Gastroesophageal sphincter (tissue), 4 donors: ENCODE data around the gene MEGF11. TPM values are rescaled to one million over a fixed set of nuclear protein-coding genes. Genes with fewer than 3 reads are reported as not detected.
A peak's percentile ranks its signal among the peaks of the same experiment; 100 is the strongest.

ENCODE experiments used
- ATAC-seq: fragments of 150-250 bp; one replicate; pipeline ENCODE4 v1.9.1; 2016; ENCODE audit warnings: mild to moderate bottlenecking, moderate library complexity
- H3K27ac ChIP-seq, 4 donors: fragments of 200-600 bp; sonication (generic) in 3 of 4; 1 replicate in 3 of 4; 2 replicates in 1 of 4; pipeline ENCODE4 v1.5.1; 2016 to 2019
- H3K27me3 ChIP-seq: fragments of 200-600 bp; sonication (generic); one replicate; pipeline ENCODE4 v1.5.1; 2019
- H3K36me3 ChIP-seq, 2 donors: fragments of 200-600 bp; sonication (generic); one replicate each; pipeline ENCODE4 v1.5.1; 2019; ENCODE audit warnings: control low read depth in 1 of 2
- H3K4me1 ChIP-seq, 3 donors: fragments of 200-600 bp; sonication (generic); 1 replicate in 2 of 3; 2 replicates in 1 of 3; pipeline ENCODE4 v1.5.1; 2016 to 2019; ENCODE audit warnings: control low read depth in 2 of 3
- H3K4me3 ChIP-seq, 2 donors: fragments of 200-600 bp; sonication (generic); one replicate each; pipeline ENCODE4 v1.5.1; 2019; ENCODE audit warnings: mild to moderate bottlenecking in 1 of 2, moderate library complexity in 1 of 2
- H3K9me3 ChIP-seq, 3 donors: fragments of 200-600 bp; sonication (generic); one replicate each; pipeline ENCODE4 v1.5.1; 2017 to 2019; ENCODE audit warnings: control low read depth in 2 of 3
- EP300 ChIP-seq: sonication (generic); formaldehyde crosslinking; IDR thresholded peaks from one replicate; pipeline ENCODE4 v1.6.1; 2017; ENCODE audit warnings: antibody characterized with exemption, mild to moderate bottlenecking
- POLR2A ChIP-seq, 2 donors: fragments of 450-650 bp; IDR thresholded peaks; one replicate each; pipeline ENCODE4 v1.6.1; 2017; ENCODE audit warnings: antibody characterized with exemption in 2 of 2, mild to moderate bottlenecking in 2 of 2, moderate library complexity in 1 of 2
- POLR2AphosphoS5 ChIP-seq: sonication (generic); formaldehyde crosslinking; IDR thresholded peaks from one replicate; pipeline ENCODE4 v1.6.1; 2017; ENCODE audit warnings: antibody characterized with exemption
- WGBS, 2 donors: methylation state at CpG; one replicate each; pipeline ENCODE4 v1.1.5; 2018; ENCODE audit warnings: low coverage in 1 of 2; 5-methylcytosine and 5-hydroxymethylcytosine counted together
- total RNA-seq, 4 donors: library from RNA; depleted of rRNA; stranded (reverse); fragments of >200 nt; gene quantifications; one replicate each; pipeline ENCODE4 v1.1.0, GENCODE V29; 2016
- TF ChIP-seq, protein P1 (sequence below), 4 experiments: fragments of 200-600 bp in 2 of 4; fragments of 450-650 bp in 2 of 4; sonication (generic) in 1 of 4; IDR thresholded peaks; one replicate each; pipeline ENCODE4 v1.5.1; 2017 to 2019; ENCODE audit warnings: antibody characterized with exemption in 4 of 4, mild to moderate bottlenecking in 2 of 4, moderate library complexity in 2 of 4

MEGF11 gene
- total RNA-seq, 4 donors from 2014 or later = 0.08 TPM; not detected in 3

DNA sequence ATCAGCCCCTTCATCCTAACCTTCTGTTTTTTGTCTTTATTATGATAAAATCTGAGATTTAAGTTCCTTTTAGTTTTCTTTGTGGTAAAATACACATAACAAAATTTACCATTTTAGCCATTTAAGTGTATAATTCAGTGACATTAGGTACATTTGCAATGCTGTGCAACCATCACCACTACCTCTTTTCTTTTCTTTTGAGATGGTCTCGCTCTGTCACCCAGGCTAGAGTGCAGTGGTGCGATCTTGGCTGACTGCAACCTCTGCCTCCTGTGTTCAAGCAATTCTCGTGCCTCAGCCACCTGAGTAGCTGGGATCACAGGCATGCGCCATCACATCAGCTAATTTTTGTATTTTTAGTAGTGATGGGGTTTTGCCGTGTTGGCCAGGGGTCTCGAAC, 390.4 kb downstream of the MEGF11 start:
- Histone ChIP-seq H3K9me3 (no peaks in the 10 kb centered on the region), H3K4me3 (no peak overlapping the region), H3K27me3 (no peaks in the 10 kb centered on the region), H3K4me1 (no peaks in the 10 kb centered on the region), H3K27ac (no peak overlapping the region), H3K36me3 (no peaks in the 10 kb centered on the region)
- TF ChIP-seq EP300 (no peak), POLR2A (IDR thresholded peaks at IDR 0.05) (no peak), POLR2AphosphoS5 (no peak)
- TF ChIP-seq, protein P1, sequence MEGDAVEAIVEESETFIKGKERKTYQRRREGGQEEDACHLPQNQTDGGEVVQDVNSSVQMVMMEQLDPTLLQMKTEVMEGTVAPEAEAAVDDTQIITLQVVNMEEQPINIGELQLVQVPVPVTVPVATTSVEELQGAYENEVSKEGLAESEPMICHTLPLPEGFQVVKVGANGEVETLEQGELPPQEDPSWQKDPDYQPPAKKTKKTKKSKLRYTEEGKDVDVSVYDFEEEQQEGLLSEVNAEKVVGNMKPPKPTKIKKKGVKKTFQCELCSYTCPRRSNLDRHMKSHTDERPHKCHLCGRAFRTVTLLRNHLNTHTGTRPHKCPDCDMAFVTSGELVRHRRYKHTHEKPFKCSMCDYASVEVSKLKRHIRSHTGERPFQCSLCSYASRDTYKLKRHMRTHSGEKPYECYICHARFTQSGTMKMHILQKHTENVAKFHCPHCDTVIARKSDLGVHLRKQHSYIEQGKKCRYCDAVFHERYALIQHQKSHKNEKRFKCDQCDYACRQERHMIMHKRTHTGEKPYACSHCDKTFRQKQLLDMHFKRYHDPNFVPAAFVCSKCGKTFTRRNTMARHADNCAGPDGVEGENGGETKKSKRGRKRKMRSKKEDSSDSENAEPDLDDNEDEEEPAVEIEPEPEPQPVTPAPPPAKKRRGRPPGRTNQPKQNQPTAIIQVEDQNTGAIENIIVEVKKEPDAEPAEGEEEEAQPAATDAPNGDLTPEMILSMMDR (IDR thresholded peaks at IDR 0.05) = no peak
- WGBS, 2 donors = 85% methylated on average over 5 of the region's 6 CpGs; no CpG with 5 or more reads in 1 of the 2 donors
- no peak for ATAC-seq

- Histone ChIP-seq H3K27me3 (no peaks in the 10 kb centered on the region), H3K4me1 (no peaks in the 10 kb centered on the region), H3K9me3 (no peaks in the 10 kb centered on the region), H3K4me3 (no peak overlapping the region), H3K27ac (no peak overlapping the region), H3K36me3 (no peaks in the 10 kb centered on the region)
- 0% methylated on average over 1 of the region's 1 CpG for WGBS, 2 donors
- TF ChIP-seq, protein P1 (IDR thresholded peaks at IDR 0.05) = peak in 1 of 4 experiments; percentile 36
- no peak for TF ChIP-seq EP300
- peak; percentile 43 for ATAC-seq
These were observed 390.9 kb downstream of the MEGF11 start for GRCh38 chr15:65862682-65863081.

DNA sequence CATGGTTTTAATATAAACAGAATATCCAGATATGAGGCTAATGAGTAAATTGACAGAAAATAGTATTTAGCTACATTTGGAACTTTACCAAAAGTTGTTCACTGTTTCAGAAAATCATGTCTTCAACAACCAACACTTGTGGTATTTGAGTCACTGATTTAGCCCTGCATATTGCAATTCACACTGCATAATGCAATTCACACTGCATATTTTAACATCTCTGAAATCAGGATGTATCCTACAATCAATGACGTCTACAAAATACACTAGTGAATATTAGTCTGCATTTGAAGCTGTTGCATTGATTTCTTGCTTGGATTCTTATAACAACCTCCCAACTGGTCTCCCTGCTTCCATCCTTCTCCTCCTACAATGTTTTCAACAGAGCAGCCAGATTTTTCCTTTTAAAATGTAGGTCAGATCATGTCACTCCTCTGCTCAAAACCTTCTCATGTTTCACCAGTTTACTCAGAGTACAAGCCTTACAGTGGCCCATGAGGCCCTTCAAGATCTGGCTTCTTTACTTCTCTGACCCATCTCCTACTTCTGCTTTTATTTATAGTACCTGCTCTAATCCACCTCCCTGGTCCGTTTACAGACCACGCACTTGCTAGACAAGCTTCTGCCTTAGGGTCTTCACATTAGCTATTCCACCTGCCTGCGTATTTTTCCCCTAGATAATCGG, 395.7 kb downstream of the MEGF11 start:
- Histone ChIP-seq H3K27me3 (no peaks in the 10 kb centered on the region), H3K4me3 (no peak overlapping the region), H3K27ac (no peak overlapping the region), H3K9me3 (no peaks in the 10 kb centered on the region), H3K36me3 (no peaks in the 10 kb centered on the region), H3K4me1 (no peaks in the 10 kb centered on the region)
- no peak for ATAC-seq
- 57 to 68% methylated on average over 5 of the region's 5 CpGs for WGBS, 2 donors
- no peak for TF ChIP-seq EP300
- TF ChIP-seq POLR2AphosphoS5 = no peak
- TF ChIP-seq, protein P1 (IDR thresholded peaks at IDR 0.05) = no peak
- TF ChIP-seq POLR2A (IDR thresholded peaks at IDR 0.05) = no peak

- Histone ChIP-seq H3K4me1 (no peaks in the 10 kb centered on the region), H3K27ac (no peak overlapping the region), H3K4me3 (no peak overlapping the region), H3K36me3 (no peaks in the 10 kb centered on the region), H3K27me3 (no peaks in the 10 kb centered on the region), H3K9me3 (no peaks in the 10 kb centered on the region)
- WGBS, 2 donors = 56 to 57% methylated on average over 6 to 7 of the region's 12 CpGs
- no peak for ATAC-seq
- no peak for TF ChIP-seq POLR2AphosphoS5
- TF ChIP-seq, protein P1 (IDR thresholded peaks at IDR 0.05) = peak; percentile 61 to 88 (median 73)
These were observed 396.6 kb downstream of the MEGF11 start for GRCh38 chr15:65856821-65857455.

DNA sequence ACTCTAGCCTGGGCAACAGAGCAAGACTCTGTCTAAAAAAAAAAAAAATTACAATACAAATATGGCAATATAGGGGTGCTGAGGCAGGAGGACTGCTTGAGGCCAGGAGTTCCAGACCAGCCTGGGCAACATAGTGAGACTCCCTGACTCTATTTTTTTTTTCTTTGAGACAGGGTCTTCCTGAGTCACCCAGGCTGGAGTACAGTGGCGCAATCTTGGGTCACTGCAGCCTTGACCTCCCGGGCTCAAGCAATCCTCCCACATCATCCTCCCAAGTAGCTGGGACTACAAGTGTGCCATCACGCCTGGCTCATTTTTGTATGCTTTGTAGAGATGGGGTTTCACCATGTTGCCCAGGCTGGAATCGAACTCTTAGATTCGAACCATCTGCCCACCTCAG, 401.6 kb downstream of the MEGF11 start:
- Histone ChIP-seq H3K4me3 (no peak overlapping the region), H3K27me3 (peaks cover 8% of the 10 kb centered on the region), H3K27ac (no peak overlapping the region), H3K36me3 (no peaks in the 10 kb centered on the region), H3K9me3 (no peaks in the 10 kb centered on the region), H3K4me1 (no peaks in the 10 kb centered on the region)
- no peak for ATAC-seq
- TF ChIP-seq, protein P1 (IDR thresholded peaks at IDR 0.05) = no peak
- WGBS, 2 donors = 93 to 97% methylated on average over 3 to 4 of the region's 5 CpGs
